HL-60 (cell line): ENCODE results near the gene PARP15.

ENCODE experiments used
- DNase-seq, 2 experiments: peaks; one replicate each; pipeline ENCODE4 v3.0.0-alpha.2; 2010 to 2020; ENCODE audit warnings: low read depth in 1 of 2, low spot score in 1 of 2
- H3K27ac ChIP-seq: fragments of 250-450 bp; sonication (Bioruptor Pico); replicated peaks from 2 replicates; pipeline ENCODE4 v1.5.1; 2020; ENCODE audit warnings: mild to moderate bottlenecking, moderate library complexity
- H3K27me3 ChIP-seq: fragments of 250-450 bp; sonication (Bioruptor Pico); 2 replicates; pipeline ENCODE4 v1.5.1; 2021; ENCODE audit warnings: mild to moderate bottlenecking, moderate library complexity; ENCODE audit not compliant: insufficient read depth, poor library complexity, severe bottlenecking
- H3K4me3 ChIP-seq: replicated peaks from 2 replicates; pipeline ENCODE4 v1.5.1; 2011; ENCODE audit warnings: mild to moderate bottlenecking, control low read depth, low read length; ENCODE audit not compliant: insufficient read depth
- CTCF ChIP-seq: IDR thresholded peaks from one replicate; pipeline ENCODE4 v1.5.1; 2011; ENCODE audit warnings: low read length, control low read depth, inconsistent platforms; ENCODE audit not compliant: insufficient read depth
- GABPA ChIP-seq: IDR thresholded peaks from 2 replicates; pipeline ENCODE4 v1.6.1; 2012; ENCODE audit warnings: low read depth
- POLR2AphosphoS5 ChIP-seq: IDR thresholded peaks from 2 replicates; pipeline ENCODE4 v1.6.1; 2012; ENCODE audit warnings: low read depth
- REST ChIP-seq: IDR thresholded peaks from 2 replicates; pipeline ENCODE4 v1.6.1; 2012; ENCODE audit warnings: low read depth; ENCODE audit not compliant: insufficient replicate concordance
- SPI1 ChIP-seq: IDR thresholded peaks from 2 replicates; pipeline ENCODE4 v1.6.1; 2012; ENCODE audit warnings: low read depth, mild to moderate bottlenecking, borderline replicate concordance

PARP15 gene

DNA sequence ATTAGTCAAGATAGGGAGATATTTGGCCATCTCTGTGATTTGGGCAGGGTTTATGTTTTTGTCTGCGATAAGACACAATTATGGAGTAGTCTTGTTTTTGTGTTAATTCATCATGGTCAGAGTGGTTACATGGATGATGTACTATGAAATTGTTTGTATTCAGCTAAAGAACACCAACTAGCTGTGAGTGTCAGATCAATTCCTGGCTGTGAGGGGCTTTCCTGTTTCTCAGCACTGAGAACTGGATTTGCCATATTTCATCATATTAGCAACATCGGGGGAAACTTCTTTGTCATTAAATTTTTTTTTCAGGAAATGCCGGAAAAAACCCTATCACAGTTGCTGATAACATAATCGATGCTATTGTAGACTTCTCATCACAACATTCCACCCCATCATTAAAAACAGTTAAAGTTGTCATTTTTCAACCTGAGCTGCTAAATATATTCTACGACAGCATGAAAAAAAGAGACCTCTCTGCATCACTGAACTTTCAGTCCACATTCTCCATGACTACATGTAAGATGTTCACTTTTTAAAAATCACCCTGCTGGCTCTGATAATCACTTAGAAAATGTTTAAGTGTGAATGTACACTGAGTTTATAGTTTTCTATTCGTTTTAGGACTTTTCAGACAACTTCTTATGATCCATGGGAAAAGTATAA lies 49.2 kb downstream of the PARP15 start:
- Histone ChIP-seq H3K4me3 (no peak overlapping the region), H3K27ac (no peak overlapping the region), H3K27me3 (no peaks in the 10 kb centered on the region)
- TF ChIP-seq REST (no peak), GABPA (no peak), CTCF (no peak), POLR2AphosphoS5 (no peak), SPI1 (no peak)
- DNase-seq = no peak

DNA sequence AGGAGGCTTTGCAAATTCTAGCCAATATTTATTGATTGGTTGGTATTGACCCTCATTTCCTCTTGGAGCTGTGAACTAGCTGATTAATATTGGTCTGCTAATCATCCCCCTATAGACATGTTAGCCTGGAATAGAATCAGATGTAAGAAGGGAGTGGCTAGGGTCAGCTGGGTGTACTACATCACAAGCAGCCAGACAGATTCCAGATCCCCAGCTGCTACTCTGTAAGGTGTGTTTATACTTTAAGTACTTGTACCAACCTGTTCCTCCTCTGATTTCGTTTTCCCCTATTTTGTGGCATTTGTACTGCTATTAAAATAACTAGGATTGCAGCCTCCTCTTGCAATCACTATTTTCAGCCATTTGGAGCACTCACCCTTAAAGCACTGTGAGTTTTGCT lies 49.9 kb downstream of the PARP15 start:
- DNase-seq = no peak
- no peak overlapping the region for H3K27ac ChIP-seq
- no peak for TF ChIP-seq REST
- no peak for TF ChIP-seq CTCF
- no peak for TF ChIP-seq GABPA
- no peak for TF ChIP-seq POLR2AphosphoS5
- no peak for TF ChIP-seq SPI1
- H3K27me3 ChIP-seq = no peaks in the 10 kb centered on the region
- H3K4me3 ChIP-seq = no peak overlapping the region

DNA sequence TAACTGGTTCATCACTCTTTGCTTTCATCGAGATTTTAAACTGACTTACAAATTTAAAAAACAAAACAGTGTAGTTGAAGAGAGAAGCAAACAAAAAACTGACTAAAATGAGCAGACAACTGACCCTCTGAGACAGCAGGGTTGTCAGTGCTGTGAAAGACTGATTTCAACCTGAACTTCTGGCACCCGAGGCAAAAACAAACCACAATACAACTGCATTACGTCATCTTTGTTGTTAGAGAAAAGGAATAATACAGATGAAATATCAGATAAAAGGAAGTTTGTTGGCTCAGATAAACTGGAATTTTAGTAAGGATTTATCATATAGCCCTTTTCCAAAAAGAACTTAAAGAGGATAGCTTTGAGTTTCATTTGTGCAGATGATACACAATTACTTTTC lies 51.1 kb downstream of the PARP15 start:
- no peak overlapping the region for H3K4me3 ChIP-seq
- H3K27ac ChIP-seq = no peak overlapping the region
- DNase-seq = no peak
- no peaks in the 10 kb centered on the region for H3K27me3 ChIP-seq
- TF ChIP-seq REST = no peak
- no peak for TF ChIP-seq GABPA
- no peak for TF ChIP-seq SPI1
- no peak for TF ChIP-seq CTCF
- no peak for TF ChIP-seq POLR2AphosphoS5
